ENCODE data around the gene USP51.
"Not testable (repeated sequence)": the region's sequence is repeated elsewhere in the genome, so short reads cannot be mapped to it uniquely, and the experiment has no call there.

GRCh38 chrX:55443468-55443867, 46.2 kb downstream of the USP51 start:
- not testable (repeated sequence) for TF ChIP-seq CTCF (IDR thresholded peaks at IDR 0.05; ENCODE audit: poor library complexity); EZH2 (IDR thresholded peaks at IDR 0.05; ENCODE audit: borderline replicate concordance)

Measured in hepatocyte (in vitro differentiated cells).